DOHH2 (cell line): ENCODE measurements around the gene PDE1C.

ENCODE experiments used
- CTCF ChIP-seq: fragments of 200-600 bp; sonication (generic); IDR thresholded peaks from one replicate; pipeline ENCODE4 v1.5.1; 2014; ENCODE audit warnings: antibody characterized with exemption, mild to moderate bottlenecking, low read depth, low read length; ENCODE audit not compliant: poor library complexity, severe bottlenecking
- EZH2phosphoT487 ChIP-seq: fragments of 200-600 bp; sonication (generic); IDR thresholded peaks from 2 replicates; pipeline ENCODE4 v1.6.1; 2017; ENCODE audit warnings: borderline replicate concordance, mild to moderate bottlenecking, antibody characterized with exemption, low read length, moderate library complexity, mixed read lengths

- TF ChIP-seq CTCF (no peak), EZH2phosphoT487 (no peak)
Observed at GRCh38 chr7:31890198-31890597, 180.0 kb downstream of the PDE1C start.
